ENCODE data around the gene GMFB.
"Not testable (repeated sequence)": the region's sequence is repeated elsewhere in the genome, so short reads cannot be mapped to it uniquely, and the experiment has no call there.

The GMFB gene

GRCh38 chr14:54458536-54458935 is 30.2 kb downstream of the GMFB start:
- DNase-seq (ENCODE audit: low read depth, low spot score) = not testable (repeated sequence)

- no peak for DNase-seq (ENCODE audit: low read depth, low spot score)
Observed at GRCh38 chr14:54457609-54457996, 31.2 kb downstream of the GMFB start.

DNA sequence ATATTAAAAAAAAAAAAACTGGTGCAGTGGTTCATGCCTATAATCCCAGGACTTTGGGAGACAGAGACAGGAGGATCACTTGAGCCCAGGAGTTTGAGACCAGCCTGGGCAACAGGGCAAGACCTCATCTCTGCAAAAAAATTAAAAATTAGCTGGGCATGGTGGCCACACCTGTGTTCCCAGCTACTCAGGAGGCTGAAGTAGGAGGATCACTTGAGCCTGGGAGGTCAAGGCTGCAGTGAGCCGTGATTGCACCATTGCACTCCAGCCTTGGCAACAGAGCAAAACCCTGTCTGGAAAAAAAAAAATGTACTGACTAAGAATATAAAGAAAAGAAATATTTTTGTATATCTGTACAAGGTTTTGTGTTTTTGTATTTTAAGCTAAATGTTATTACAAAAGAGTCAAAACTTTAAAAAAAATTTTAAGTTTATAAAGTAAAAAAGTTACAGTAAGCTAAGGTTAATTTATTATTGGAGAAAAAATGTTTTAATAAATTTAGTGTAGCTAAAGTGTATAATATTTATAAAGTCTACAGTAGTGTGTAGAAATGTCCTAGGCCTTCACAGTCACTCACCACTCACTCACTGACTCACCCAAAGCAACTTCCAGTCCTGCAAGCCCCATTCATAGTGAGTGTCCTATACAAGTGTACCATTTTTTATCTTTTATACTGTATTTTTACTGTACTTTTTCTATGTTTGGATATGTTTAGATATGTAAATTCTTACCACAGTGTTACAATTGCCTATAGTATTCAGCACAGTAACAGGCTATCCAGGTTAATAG is 31.8 kb downstream of the GMFB start:
- DNase-seq (ENCODE audit: low read depth, low spot score) = not testable (repeated sequence)

DNA sequence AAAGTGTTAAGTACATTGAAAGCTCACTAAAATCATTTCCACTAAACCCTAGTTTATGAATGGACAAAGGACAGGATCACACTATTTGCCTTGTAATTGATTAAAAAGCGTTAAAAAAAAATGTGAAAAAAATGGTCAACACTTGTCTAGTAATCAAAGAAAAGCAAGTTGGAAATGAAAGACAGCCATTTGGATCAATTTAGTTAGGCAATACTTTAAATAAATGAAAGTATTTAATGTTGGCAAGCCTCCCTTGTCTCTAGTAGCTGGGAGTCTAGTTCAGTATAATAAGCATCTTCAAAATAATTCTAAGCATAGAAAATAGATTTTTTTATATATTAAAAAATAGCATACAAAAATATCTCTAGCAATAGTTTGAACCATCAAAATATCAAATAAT is 33.4 kb downstream of the GMFB start:
- DNase-seq (ENCODE audit: low read depth, low spot score) = no peak

GRCh38 chr14:54453990-54454389 is 34.8 kb downstream of the GMFB start:
- not testable (repeated sequence) for DNase-seq (ENCODE audit: low read depth, low spot score)

DNA sequence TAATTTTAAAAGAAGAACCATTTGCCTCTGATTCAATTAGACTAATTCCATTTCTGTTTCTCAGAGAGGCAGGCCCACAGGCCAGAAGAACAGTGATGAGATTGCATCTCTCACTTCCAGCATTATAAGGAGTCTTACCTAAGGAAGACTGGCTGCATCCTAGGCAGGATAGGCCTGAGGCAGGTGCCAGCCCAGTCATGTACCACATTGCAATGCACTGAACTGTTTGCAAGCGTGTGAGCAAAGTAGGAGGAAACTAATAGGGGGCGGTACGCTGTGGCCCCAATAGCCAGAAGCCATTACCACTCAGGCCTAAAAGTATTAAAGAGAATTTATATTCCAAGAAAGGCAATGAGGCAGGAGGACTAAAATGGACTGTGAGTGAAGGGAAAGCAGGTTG is 35.5 kb downstream of the GMFB start:
- DNase-seq (ENCODE audit: low read depth, low spot score) = no peak

DNA sequence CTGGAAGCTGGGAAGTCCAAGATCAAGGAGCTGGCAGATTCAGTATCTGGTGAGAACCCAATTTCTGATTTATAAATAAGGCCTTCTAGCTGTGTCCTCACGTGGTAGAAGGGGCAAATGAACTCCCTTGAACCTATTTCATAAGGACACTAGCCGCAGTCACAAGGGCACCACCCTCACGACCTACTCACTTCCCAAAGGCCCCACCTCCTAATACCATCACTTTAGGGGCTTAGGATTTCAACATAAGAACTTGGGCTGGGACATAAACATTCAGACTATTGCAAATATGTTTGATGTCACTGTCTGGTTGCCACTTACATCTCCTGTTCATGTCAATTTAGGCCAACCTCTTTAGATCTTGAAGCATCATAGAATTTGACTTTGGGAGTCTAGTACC is 36.8 kb downstream of the GMFB start:
- no peak for DNase-seq (ENCODE audit: low read depth, low spot score)

DNA sequence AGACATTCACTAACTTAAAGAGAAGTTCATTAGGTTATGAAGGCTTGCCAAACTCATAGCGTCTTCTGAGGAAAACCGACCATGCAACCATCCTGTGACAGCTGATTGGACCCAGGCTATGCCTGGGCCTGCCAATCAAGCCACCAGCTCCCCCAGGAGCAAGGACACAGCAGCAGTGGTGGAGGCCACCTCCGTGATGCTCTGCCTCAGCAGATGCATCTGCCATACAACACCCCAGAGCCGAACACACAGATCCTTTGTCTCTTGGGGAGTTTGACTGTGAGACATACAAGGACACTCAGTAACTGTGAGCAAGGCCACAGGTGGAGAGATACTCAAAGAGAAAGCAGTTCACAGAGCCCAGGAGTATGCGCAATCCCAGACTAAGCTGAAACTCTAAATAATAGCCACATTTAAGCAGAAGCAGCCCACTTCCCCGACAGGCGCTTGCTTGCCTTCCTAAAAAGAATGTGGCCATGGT is 37.6 kb downstream of the GMFB start:
- DNase-seq (ENCODE audit: low read depth, low spot score) = no peak

DNA sequence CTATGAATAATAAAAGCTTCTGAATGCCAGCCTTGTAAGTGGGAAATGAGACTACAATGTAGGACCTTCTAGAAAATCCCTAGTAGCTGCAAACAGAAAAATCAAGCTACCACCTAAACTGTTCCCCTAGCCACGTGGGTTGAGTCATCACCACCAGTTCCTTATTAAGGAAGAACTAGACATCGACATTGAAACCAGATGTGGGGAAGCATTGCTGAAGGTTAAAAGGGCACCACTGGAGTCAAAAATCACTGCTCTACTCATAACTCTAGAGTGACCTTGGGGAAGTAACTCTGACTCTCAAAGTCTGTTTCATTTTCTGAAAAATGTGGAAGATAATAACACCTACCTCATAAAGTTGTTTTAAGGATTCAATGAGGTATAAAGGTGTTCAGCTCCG is 38.2 kb downstream of the GMFB start:
- DNase-seq (ENCODE audit: low read depth, low spot score) = no peak

GRCh38 chr14:54447231-54447692 is 41.5 kb downstream of the GMFB start:
- no peak for DNase-seq (ENCODE audit: low read depth, low spot score)

DNA sequence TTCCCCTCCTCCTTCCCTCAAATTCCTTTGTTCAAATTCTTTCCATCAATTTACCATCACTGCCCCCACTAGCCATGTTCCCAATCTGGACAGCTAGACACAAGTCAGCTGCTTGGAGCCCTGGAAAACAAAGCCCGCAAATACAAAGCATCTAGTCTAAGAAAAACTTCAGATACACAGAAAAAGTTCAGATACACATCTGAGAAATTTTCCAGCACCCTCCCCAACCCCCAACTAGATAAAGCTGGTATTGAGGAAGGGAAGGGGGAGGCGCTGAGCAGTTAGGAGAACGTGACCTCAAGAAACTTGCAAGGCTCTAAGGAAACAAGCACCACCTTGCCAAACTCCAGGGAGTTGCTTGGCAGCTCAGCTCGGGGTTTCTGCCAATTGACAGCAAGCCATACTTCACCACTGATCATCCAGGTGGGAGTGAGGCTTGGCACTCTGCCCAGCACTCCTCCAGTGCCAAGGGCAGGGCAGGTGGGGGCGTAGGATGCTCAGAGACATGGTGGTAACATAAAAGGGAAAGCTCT is 42.6 kb downstream of the GMFB start:
- no peak for DNase-seq (ENCODE audit: low read depth, low spot score)

DNA sequence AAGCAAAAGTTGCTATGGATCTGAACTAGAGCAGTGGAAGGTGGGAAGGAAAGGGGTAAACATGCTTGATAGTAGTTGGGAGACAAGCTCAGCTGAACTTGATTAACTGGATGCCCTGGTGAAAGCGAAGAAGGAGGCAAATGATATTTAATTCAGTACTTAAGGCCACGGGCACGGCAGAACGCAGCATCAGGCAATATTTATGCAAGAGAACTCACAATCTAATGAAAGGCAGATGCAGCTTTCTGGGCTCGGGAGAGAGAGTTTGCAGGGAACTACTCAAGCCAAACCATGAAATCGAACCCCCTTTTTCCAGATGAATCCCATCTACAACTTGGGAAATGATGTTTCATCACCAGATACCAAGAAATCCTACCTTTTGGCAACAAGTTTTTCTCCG is 44.1 kb downstream of the GMFB start:
- no peak for DNase-seq (ENCODE audit: low read depth, low spot score)

GRCh38 chr14:54443981-54444380 is 44.8 kb downstream of the GMFB start:
- peak; percentile 21 for DNase-seq (ENCODE audit: low read depth, low spot score)

DNA sequence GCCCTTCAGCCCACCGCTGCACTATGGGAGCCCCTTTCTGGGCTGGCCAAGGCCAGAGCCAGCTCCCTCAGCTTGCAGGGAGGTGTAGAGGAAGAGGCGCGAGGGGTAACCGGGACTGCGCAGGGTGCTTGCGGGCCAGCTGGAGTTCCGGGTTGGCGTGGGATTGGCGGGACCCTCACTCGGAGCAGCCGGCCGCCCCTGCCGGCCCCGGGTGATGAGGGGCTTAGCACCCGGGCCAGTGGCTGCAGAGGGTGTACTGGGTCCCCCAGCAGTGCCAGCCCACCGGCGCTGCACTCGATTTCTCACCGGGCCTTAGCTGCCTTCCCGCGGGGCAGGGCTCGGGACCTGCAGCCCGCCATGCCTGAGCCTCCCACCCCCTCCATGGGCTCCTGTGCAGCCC is 45.8 kb downstream of the GMFB start:
- not testable (repeated sequence) for DNase-seq (ENCODE audit: low read depth, low spot score)

- peak; percentile 94 for DNase-seq (ENCODE audit: low read depth, low spot score)
Observed at GRCh38 chr14:54440873-54441868, 47.6 kb downstream of the GMFB start, which contains the start of gene CNIH1. TSS of gene CNIH1 (minus strand) at chr14:54441374. CDS start at chr14:54441327, 47 bp downstream.

DNA sequence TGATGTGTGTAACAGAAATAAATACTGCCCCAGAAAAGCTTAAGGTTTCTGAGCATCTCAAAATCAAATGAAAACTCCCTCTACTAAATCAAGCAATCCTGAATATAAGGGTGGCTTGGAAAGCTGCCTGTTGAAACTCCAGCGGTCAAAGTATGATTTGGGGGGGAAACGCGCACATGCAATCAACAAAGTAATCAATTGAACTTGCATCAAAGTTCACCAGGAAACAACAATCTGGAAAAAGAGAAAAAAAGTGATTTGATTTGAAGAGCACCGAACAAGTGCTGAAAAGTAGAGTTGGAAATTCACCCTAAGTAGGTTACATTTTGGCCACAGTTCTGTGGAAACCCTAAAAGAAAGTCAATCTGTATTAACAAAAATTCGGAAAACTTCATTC is 48.3 kb downstream of the GMFB start:
- no peak for DNase-seq (ENCODE audit: low read depth, low spot score)

DNA sequence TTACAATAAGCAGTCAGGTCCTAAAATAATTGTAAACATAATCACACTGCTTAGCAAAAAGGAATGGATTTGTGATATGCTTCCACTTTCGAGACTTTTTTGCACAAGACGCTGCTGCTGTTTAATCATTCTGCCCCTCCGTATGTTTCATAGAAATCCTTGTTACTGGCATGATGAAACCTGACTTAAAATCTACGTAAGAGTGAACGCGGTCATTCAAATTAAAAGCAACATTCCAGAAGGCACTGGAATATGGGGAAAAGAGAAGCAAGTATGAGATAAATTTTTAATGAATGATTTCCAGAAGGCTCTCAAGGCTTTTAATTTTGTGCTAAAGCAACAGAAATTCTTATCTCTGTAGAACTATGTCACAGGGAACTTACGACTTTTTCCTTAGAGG is 48.7 kb downstream of the GMFB start:
- DNase-seq (ENCODE audit: low read depth, low spot score) = no peak

- peak; percentile 27 for DNase-seq (ENCODE audit: low read depth, low spot score)
Observed at GRCh38 chr14:54438703-54439102, 50.1 kb downstream of the GMFB start.

GRCh38 chr14:54437954-54438353 is 50.8 kb downstream of the GMFB start:
- not testable (repeated sequence) for DNase-seq (ENCODE audit: low read depth, low spot score)

- no peak for DNase-seq (ENCODE audit: low read depth, low spot score)
Observed at GRCh38 chr14:54435500-54435981, 53.2 kb downstream of the GMFB start.

DNA sequence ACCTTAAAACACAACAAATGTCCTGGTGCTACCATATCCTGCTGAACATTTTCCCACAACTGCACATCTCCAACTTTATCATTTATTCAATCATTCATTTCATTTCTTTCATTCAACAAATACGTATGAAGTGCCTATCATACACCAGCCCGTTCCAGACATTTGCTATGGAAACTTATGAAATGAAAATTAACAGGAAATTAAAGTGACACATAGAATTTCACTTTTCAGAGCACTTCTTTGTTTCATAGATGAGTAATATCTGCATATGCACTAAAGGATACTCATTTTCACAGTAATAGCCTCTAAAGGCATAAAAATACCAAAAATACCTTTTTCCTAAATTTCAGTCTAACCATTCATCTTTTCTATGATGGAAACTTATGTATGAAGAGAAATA is 60.3 kb downstream of the GMFB start:
- DNase-seq (ENCODE audit: low read depth, low spot score) = no peak

DNA sequence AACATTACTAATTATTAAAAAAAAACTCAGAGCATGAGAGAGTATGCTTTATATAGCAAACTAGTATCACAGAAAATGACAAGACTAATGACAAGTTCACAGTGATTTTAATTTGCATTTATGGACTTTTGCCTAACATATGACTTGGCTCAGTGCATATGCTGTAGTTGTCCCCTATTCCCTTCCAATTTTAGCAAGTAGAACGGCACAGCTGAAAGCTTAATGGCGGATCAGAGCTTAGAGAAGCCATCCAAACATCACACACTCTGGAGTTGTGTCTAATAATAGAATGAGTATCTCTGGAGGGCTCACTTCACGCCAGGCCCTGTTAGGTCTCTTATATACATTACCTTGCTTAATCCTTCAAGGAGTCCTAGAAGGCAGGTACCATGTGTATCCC is 60.9 kb downstream of the GMFB start:
- DNase-seq (ENCODE audit: low read depth, low spot score) = no peak

All from ELF-1 (cell line).